SJCRH30 (cell line): ENCODE results near the gene VIPR1. TPM values are rescaled to one million over a fixed set of nuclear protein-coding genes. Genes with fewer than 3 reads are reported as not detected.

Experiments used
- DNase-seq, 2 experiments: peaks; one replicate each; pipeline ENCODE4 v3.0.0-alpha.2; 2015 to 2020
- H3K27ac ChIP-seq: fragments of 250-450 bp; sonication (Bioruptor Pico); 2 replicates; pipeline ENCODE4 v1.5.1; 2020; ENCODE audit warnings: mild to moderate bottlenecking, moderate library complexity
- H3K27me3 ChIP-seq: fragments of 250-450 bp; sonication (Bioruptor Pico); 2 replicates; pipeline ENCODE4 v1.5.1; 2020; ENCODE audit warnings: mild to moderate bottlenecking, moderate library complexity
- H3K36me3 ChIP-seq: fragments of 250-450 bp; sonication (Bioruptor Pico); 2 replicates; pipeline ENCODE4 v1.5.1; 2020; ENCODE audit warnings: mild to moderate bottlenecking, moderate library complexity
- H3K4me1 ChIP-seq: fragments of 250-450 bp; sonication (Bioruptor Pico); 2 replicates; pipeline ENCODE4 v1.5.1; 2020; ENCODE audit warnings: mild to moderate bottlenecking, moderate library complexity
- H3K4me3 ChIP-seq: fragments of 250-450 bp; sonication (Bioruptor Pico); 2 replicates; pipeline ENCODE4 v1.5.1; 2020; ENCODE audit warnings: mild to moderate bottlenecking, moderate library complexity
- H3K9me3 ChIP-seq: fragments of 250-450 bp; sonication (Bioruptor Pico); replicated peaks from 2 replicates; pipeline ENCODE4 v1.5.1; 2020; ENCODE audit warnings: mild to moderate bottlenecking, moderate library complexity
- total RNA-seq: library from RNA; depleted of rRNA; stranded (reverse); fragments of >200 nt; shearing (Covaris generic); gene quantifications from 2 replicates; pipeline ENCODE4 v1.2.3, GENCODE V29; 2014

The VIPR1 gene
- total RNA-seq, 1 experiment from 2014 or later, result not detected

DNA sequence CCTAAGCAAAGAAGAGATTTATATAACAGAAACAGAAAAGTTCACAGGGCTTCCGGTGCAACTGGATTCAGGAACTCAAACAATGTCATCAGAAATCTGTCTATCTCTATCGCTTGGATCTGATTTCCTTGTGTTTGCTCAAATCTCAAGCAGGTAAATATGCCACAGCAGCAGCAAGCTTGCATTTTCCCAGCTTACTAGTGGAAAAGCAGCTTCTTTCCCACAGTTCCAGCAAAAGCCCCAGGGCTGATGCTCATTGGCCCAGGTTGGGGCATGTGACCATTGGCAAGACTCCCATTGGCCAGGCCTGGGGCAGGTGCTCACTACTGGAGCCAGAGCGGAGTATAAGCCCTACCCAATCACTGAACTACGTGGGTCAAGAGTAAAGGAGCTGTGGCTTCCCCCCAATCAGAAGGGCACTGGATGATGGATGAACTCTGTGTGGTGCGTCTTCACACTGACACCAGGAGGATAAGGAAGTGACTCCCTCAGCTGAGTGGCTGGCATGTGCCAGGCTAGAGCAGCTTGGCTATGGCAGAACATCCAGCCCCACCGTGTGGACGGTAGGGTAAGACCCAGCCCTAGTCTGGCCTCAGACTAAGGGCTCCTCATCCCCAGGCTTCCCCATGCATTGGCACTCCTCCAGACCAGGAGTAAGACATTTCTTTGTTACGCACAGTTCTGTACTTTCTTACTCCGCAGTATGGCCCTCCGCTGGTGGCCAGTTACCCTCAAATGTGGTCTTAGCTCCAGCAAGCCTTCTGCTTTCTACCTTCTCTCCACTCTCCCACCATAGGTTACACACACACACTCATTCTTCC lies 13.1 kb upstream of the VIPR1 start:
- no peak overlapping the region for H3K27ac ChIP-seq
- H3K9me3 ChIP-seq, result no peaks in the 10 kb centered on the region
- H3K27me3 ChIP-seq, result no peaks in the 10 kb centered on the region
- DNase-seq, result no peak
- H3K4me1 ChIP-seq, result no peaks in the 10 kb centered on the region
- no peak overlapping the region for H3K4me3 ChIP-seq
- no peaks in the 10 kb centered on the region for H3K36me3 ChIP-seq

DNA sequence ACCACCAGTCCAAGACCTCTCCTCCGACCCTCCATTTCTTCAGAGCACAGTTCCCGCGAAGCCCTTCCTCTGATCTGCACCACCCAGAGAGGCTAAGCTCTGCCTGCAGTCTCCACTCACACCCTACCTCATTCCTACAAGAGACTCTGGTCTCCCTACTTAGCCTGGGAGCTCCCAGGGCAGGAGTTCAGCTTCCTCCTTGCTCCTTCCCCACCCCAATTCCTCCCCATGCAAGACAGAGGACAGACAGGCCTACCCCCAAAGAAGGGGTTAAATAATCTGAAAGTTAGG lies 12.6 kb upstream of the VIPR1 start:
- H3K27me3 ChIP-seq, result no peaks in the 10 kb centered on the region
- DNase-seq, result no peak
- H3K27ac ChIP-seq, result no peak overlapping the region
- H3K9me3 ChIP-seq, result no peaks in the 10 kb centered on the region
- H3K4me1 ChIP-seq, result no peaks in the 10 kb centered on the region
- no peak overlapping the region for H3K4me3 ChIP-seq
- no peaks in the 10 kb centered on the region for H3K36me3 ChIP-seq

DNA sequence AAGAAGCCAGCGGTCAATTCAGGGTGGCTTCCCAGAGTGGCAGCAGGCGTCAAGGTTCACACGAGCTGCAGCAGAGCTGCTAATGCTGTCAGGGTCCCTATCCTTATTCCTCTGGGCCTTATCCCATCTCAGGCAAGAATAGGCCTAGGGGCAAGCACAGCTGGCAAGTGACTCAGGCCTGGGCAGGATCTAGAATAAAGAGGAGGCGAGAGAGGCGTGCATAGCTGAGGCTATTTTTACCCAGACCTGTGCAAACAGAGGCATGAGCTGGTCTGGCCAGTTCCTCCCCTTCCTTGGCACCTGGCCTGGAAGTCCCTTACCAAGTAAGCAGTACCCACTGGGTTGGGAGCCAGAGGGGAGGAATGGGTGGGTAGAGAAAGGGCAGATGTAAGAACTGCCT lies 12.2 kb upstream of the VIPR1 start:
- peak in 1 of 2 experiments; percentile 7 for DNase-seq
- no peaks in the 10 kb centered on the region for H3K36me3 ChIP-seq
- H3K9me3 ChIP-seq, result no peaks in the 10 kb centered on the region
- no peak overlapping the region for H3K4me3 ChIP-seq
- H3K27ac ChIP-seq, result no peak overlapping the region
- H3K27me3 ChIP-seq, result no peaks in the 10 kb centered on the region
- no peaks in the 10 kb centered on the region for H3K4me1 ChIP-seq

DNA sequence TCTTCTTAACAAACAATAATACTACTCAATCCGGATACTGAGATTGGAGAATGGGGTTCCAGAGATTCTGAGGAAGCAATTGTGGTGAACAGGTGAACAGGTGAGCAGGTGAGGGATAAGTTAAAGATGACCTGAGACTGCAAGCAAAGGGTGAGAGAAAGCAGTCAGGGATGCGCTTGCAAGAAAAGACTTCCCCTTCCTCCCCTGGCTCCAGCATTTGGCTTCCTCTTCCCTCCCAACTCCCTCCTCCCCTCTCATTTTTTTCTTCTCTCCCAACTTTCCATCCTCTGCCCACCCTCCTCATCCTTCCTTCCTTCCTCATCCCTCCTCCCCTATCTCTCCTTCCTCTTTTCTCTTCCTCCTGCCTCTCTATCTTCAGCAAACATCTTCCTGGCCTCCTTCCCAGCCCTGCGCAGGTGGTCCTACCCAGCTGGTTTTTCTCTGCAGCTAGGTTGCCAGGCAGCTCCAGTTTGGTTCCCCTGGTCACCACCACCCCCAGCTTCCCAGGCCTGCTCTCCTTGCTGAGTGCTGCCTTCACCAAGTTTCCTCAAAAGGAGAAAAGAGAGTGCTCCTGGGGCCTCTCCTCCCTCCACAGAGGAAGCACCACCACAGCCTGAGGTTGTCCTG lies 10.4 kb upstream of the VIPR1 start:
- H3K36me3 ChIP-seq, result no peaks in the 10 kb centered on the region
- DNase-seq, result no peak
- no peaks in the 10 kb centered on the region for H3K9me3 ChIP-seq
- no peak overlapping the region for H3K4me3 ChIP-seq
- H3K4me1 ChIP-seq, result no peaks in the 10 kb centered on the region
- no peaks in the 10 kb centered on the region for H3K27me3 ChIP-seq
- no peak overlapping the region for H3K27ac ChIP-seq

DNA sequence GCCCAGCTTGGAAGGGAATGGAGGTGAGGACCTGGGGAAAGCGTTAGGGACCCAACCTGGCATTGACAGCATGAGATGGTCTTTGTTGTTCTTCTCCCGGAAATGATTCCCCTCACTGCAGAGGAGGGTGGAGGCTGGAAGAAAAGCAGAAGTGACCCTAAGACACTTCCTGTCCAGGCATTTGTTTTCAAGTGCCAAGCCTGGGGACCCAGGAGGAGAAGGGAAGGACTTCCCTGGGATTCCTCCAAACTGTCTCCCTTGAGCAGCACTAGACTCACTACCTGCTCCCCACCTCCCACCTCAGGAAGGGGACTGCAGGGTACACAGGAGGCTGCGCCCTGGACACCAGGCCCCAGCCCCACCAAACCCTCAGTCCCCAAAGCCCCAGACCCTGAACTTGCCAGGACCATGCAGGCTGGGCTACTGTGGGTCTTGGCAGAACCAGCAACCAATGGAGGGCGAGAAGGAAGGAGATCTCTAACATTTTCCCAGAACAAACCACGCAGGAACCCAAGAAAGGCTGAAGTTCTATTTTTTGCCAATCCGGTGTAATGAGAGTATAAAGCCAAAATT lies 9.8 kb upstream of the VIPR1 start:
- DNase-seq, result no peak

DNA sequence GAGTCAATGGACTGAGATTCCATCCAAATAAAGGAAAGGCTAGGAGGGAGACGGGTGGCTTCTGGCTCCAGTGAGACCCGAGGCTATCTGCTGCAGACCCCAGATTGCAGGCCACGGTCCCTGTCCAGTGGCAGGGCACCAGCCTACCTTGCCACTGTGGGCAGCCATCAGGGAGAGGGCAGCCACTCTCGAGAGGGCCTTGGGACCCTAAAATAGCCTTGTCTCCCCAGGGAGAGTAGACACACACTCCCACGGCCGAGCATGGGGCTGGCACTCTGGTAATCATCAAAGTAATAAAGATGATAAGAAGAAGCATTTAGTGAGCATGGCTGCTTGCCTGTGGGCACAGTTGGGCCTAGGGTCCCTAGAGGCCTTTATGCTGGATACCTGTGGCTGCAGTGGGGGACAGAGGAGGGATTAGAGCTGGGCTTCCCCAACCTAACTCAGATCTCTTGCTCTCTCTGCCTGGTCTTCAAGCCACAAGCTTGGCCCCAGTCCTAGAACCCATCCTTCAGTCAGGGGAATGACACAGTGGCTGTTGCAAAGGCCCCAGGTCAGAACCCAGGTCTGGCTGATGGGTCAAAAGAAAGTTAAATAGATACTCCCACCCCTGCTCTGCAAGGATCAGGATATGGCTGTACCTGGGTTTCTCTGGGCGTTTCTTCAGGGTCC lies 9.2 kb upstream of the VIPR1 start:
- H3K4me3 ChIP-seq, result no peak overlapping the region
- no peak overlapping the region for H3K27ac ChIP-seq
- H3K27me3 ChIP-seq, result no peaks in the 10 kb centered on the region
- no peaks in the 10 kb centered on the region for H3K4me1 ChIP-seq
- no peak for DNase-seq
- H3K36me3 ChIP-seq, result no peaks in the 10 kb centered on the region
- H3K9me3 ChIP-seq, result no peaks in the 10 kb centered on the region

More for the DNA sequence above, 9.8 kb upstream of the VIPR1 start:
- H3K9me3 ChIP-seq, result no peaks in the 10 kb centered on the region
- H3K27ac ChIP-seq, result no peak overlapping the region
- H3K36me3 ChIP-seq, result no peaks in the 10 kb centered on the region
- no peak overlapping the region for H3K4me3 ChIP-seq
- H3K4me1 ChIP-seq, result no peaks in the 10 kb centered on the region
- H3K27me3 ChIP-seq, result no peaks in the 10 kb centered on the region

DNA sequence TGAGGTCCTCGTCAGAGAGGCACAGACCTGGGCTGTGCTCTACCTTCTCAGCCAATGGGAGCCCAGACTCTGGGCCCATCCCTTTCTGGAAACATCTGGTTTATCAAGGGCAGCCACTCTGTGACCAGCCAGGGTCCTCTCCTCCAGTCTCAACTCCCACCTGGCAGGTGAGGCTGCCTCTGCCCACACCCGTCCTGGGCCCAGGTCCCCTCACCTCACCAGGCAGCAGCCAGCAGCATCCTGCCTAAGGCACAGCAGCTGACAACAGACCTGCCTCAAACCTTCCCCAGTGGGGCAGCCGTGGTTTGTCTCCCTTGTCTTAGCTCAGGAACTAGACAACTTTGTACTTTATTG lies 8.7 kb upstream of the VIPR1 start:
- no peak for DNase-seq

DNA sequence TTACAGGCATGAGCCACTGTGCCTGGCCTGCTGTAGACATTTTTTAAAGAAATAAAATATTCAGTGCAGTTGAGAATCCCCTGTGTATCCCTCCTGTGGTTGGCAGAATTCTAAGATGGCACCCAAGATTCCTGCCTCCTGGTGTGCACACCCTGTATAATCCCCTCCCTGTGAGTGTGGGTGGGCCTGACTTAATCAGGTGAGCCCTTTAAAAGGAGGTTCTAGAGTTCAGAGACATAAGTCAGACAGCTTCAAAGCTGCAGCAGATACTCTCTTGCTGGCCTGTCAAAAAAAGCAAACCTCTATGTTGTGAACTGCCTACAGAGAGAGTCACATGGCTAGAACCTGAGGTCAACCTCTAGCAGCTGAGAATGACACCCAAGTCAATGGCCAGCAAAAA lies 7.0 kb upstream of the VIPR1 start:
- H3K27ac ChIP-seq, result no peak overlapping the region
- H3K4me3 ChIP-seq, result no peak overlapping the region
- H3K4me1 ChIP-seq, result no peaks in the 10 kb centered on the region
- no peaks in the 10 kb centered on the region for H3K36me3 ChIP-seq
- H3K9me3 ChIP-seq, result no peaks in the 10 kb centered on the region
- no peak for DNase-seq
- H3K27me3 ChIP-seq, result no peaks in the 10 kb centered on the region

More for the DNA sequence above, 8.7 kb upstream of the VIPR1 start:
- H3K4me1 ChIP-seq, result no peaks in the 10 kb centered on the region
- no peaks in the 10 kb centered on the region for H3K9me3 ChIP-seq
- H3K27ac ChIP-seq, result no peak overlapping the region
- H3K4me3 ChIP-seq, result no peak overlapping the region
- H3K27me3 ChIP-seq, result no peaks in the 10 kb centered on the region
- no peaks in the 10 kb centered on the region for H3K36me3 ChIP-seq

DNA sequence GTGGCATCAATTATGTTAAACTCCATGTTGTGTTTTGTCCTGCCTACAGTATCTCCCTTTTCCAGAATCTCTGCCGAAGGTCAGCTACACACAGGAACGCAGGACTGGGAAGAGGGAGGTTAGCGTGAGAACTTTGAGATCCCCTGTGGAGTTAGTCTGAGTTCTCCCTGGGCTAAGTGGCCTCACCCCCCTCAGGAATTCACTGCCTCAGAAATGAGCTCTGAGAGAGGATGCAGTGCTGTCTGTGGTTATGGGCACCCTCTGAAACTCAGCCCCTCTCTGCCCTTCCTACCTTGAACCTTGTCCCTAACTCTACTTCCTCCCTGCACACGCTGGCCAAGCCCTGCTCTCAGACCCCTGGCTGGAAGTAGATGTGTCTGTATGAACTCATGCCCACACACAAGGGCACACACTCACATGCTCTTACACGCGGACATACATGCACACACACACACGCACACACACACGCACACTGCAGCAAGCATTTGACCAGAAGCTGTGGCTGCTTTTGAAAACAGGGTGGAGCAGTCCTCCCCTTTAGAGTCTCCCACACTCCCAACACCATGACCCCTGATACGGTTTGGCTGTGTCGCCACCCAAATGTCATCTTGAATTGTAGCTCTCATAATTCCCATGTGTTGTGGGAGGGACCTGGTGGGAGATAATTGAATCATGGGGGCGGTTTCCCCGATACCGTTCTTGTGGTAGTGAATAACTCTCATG lies 5.3 kb upstream of the VIPR1 start:
- H3K4me1 ChIP-seq, result no peaks in the 10 kb centered on the region
- DNase-seq, result no peak
- H3K4me3 ChIP-seq, result no peak overlapping the region
- H3K9me3 ChIP-seq, result no peaks in the 10 kb centered on the region
- H3K36me3 ChIP-seq, result no peaks in the 10 kb centered on the region
- H3K27me3 ChIP-seq, result no peaks in the 10 kb centered on the region
- no peak overlapping the region for H3K27ac ChIP-seq

DNA sequence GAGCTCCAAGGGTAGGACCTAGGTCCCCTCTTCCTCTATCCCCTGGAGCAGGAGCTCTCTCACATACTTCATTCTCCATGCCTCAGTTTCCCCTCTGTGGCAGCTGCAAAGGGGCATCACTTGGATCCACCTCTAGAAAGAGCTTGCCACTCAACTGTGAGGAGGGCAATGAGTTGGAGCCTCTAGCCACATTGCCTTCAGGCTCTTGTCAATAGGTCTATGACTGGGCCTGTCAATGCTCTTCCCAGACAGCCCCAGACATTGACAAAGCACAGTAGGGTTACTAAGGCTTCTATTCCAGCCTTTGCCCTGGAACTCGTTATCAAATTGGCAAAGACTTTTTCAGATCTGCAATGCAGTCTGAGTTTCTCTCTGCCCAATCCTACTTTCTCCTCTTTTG lies 4.4 kb upstream of the VIPR1 start:
- Histone ChIP-seq H3K9me3 (no peaks in the 10 kb centered on the region), H3K27me3 (no peaks in the 10 kb centered on the region), H3K4me1 (no peaks in the 10 kb centered on the region), H3K27ac (no peak overlapping the region), H3K4me3 (no peak overlapping the region), H3K36me3 (no peaks in the 10 kb centered on the region)
- DNase-seq, result no peak

DNA sequence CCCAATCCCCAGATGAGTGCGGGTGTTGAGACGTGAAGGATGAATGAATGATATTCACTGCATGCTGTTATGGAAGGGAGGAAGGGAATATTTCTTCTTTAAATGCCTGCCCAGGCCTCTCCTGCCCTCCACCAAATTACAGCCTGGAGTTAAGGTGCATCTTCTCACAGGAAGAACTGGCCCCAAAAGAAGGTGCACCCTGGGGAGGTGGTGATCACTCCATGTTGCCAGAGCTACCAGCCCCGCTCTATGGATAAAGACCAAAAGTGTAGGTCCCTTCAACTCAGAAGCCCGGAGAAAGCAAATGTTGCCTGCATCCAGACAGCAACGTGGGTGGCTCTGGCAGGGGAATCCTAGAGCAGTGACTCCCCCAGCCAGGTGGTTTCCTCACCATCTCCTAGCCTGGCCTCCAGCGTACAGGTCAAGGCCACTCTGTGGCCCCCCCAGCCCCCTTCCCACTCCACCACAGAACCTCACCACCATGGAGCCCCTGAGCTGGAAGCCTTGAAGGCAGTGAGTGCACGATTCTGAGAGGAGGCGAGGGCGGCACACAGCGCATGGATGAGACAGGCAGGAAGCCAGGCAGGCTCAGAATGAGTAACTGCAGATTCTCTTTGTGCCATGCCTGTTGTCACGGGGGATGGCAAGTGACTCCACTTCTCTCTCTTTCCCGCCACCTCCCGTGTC lies 3.5 kb upstream of the VIPR1 start:
- Histone ChIP-seq H3K36me3 (no peaks in the 10 kb centered on the region), H3K9me3 (no peaks in the 10 kb centered on the region), H3K4me1 (no peaks in the 10 kb centered on the region), H3K27ac (no peak overlapping the region), H3K27me3 (no peaks in the 10 kb centered on the region), H3K4me3 (no peak overlapping the region)
- DNase-seq, result no peak

DNA sequence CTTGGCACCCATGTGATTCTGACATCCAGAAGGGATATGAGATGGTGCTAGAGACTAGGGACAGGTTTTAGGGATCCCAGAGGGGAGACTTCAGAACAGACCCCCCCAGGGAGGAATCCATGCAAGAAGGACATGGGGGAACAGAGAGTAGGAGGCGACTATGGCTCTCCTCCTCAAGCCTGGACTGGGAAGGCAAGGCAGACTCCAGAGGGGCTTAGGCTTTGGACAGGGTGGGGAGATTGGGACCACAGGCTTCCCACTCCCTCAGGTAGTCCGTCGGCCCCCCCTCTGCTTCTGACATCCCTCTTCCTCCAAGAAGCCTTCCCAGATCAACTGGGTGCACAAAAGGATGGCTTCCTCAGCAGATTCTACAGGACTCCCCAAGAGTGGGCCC lies 3.0 kb upstream of the VIPR1 start:
- Histone ChIP-seq H3K4me3 (no peak overlapping the region), H3K4me1 (no peaks in the 10 kb centered on the region), H3K9me3 (no peaks in the 10 kb centered on the region), H3K27ac (no peak overlapping the region), H3K36me3 (no peaks in the 10 kb centered on the region), H3K27me3 (no peaks in the 10 kb centered on the region)
- no peak for DNase-seq

DNA sequence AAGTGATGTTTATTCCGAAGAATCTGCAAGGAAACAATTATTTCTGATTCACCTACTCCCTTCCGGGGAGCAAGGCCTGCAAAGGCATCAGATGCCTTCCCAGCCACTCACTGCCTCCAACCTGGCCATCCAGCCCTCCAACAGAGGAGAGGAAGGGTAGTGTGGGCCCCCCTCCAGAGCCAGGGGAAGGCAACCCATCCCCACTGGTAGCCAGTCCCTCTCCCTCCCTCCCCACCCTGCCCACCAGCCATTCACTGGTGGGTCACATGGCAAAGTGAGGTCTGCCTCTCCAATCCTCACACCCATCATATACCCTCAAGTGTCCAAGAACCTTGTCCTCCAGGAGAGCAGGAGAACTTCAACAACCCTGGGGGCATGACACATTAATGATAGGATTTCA lies 2.4 kb upstream of the VIPR1 start:
- no peak overlapping the region for H3K27ac ChIP-seq

DNA sequence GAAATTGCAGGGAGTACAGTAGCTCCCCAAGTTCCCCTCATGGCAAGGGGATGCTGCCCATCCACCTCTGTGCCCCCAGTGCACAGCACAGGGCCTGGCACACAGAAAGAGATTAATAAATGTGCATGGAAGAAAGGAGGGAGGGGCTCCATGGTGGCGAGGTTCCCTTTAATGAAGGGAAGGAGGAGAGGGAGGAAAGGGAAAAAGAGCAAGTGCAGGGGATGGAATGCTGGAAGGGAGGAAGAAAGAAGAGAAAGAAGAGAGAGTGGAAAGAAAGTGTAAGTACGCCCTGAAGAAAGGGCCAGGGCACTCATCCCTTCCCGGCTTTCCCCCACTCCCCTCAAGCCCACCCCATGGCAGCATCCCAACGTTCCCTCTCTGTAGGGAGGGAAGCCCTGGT lies 1.5 kb upstream of the VIPR1 start:
- Histone ChIP-seq H3K27ac (no peak overlapping the region), H3K4me1 (no peaks in the 10 kb centered on the region), H3K36me3 (no peaks in the 10 kb centered on the region), H3K27me3 (no peaks in the 10 kb centered on the region), H3K9me3 (no peaks in the 10 kb centered on the region), H3K4me3 (no peak overlapping the region)
- no peak for DNase-seq

More for the DNA sequence above, 2.4 kb upstream of the VIPR1 start:
- Histone ChIP-seq H3K4me3 (no peak overlapping the region), H3K4me1 (no peaks in the 10 kb centered on the region), H3K9me3 (no peaks in the 10 kb centered on the region), H3K36me3 (no peaks in the 10 kb centered on the region), H3K27me3 (no peaks in the 10 kb centered on the region)
- no peak for DNase-seq
